GM12878 (cell line): ENCODE data around the gene ACHE. TPM values are rescaled to one million over a fixed set of nuclear protein-coding genes. Genes with fewer than 3 reads are reported as not detected.

Experiments used
- ATAC-seq: fragments of 200-7000 bp; cut with Tn5 transposase; 3 replicates; pipeline ENCODE4 v1.9.1; 2020; ENCODE audit warnings: mild to moderate bottlenecking, moderate library complexity
- BruUV-seq: library from RNA; stranded (reverse); fragments of 400-500 nt; replicated peaks from 2 replicates; lab custom pipeline; 2021; lab: Mats Ljungman, UMichigan
- CTCF ChIA-PET: fragments of 300-600 bp; sonication (Branson Sonifier 250); formaldehyde crosslinking; extraction: SDS; loops from one replicate; lab custom pipeline; 2021; ENCODE audit warnings: inconsistent platforms; lab: Yijun Ruan, JAX
- POLR2A ChIA-PET: fragments of 350-600 bp; formaldehyde crosslinking; extraction: SDS; loops from one replicate; lab custom pipeline; 2021; ENCODE audit warnings: inconsistent platforms; lab: Charles Lee
- RAD21 ChIA-PET: fragments of 300-600 bp; sonication (Branson Sonifier 250); formaldehyde crosslinking; loops from one replicate; lab custom pipeline; 2023; ENCODE audit warnings: antibody characterized with exemption; ENCODE audit not compliant: unreplicated experiment; lab: Charles Lee
- SMC1A ChIA-PET: fragments of 300-600 bp; sonication (Branson Sonifier 250); formaldehyde crosslinking; loops from one replicate; lab custom pipeline; 2023; ENCODE audit not compliant: unreplicated experiment, uncharacterized antibody; lab: Charles Lee
- DNase-seq: peaks from one replicate; pipeline ENCODE4 v3.0.0-alpha.2; 2011; ENCODE audit warnings: low read depth, low spot score
- FAIRE-seq: peaks from 3 replicates; lab custom pipeline; 2011; peaks lifted over from hg19 to GRCh38; lab: Jason Lieb, UNC
- H2AFZ ChIP-seq: 2 replicates; pipeline ENCODE4 v1.6.0; 2011; ENCODE audit warnings: low read depth, low read length, control low read depth; ENCODE audit not compliant: control insufficient read depth
- H3K27ac ChIP-seq: 2 replicates; pipeline ENCODE4 v1.5.1; 2011; ENCODE audit warnings: control low read depth; ENCODE audit not compliant: control insufficient read depth, insufficient read depth
- H3K27me3 ChIP-seq, 2 experiments: replicated peaks in 1 of 2; 2 replicates each; pipeline versions ENCODE4 v1.6.0 to v1.6.1; 2011; ENCODE audit warnings: low read length in 1 of 2; ENCODE audit not compliant: control insufficient read depth in 2 of 2, insufficient read depth in 2 of 2
- H3K36me3 ChIP-seq, 2 experiments: 2 replicates each; pipeline ENCODE4 v1.5.1; 2011; ENCODE audit warnings: low read length in 1 of 2; ENCODE audit not compliant: control insufficient read depth in 2 of 2, insufficient read depth in 2 of 2
- H3K4me1 ChIP-seq: 2 replicates; pipeline ENCODE4 v1.6.1; 2011; ENCODE audit warnings: mild to moderate bottlenecking, low read length, moderate library complexity, mixed read lengths; ENCODE audit not compliant: control insufficient read depth, insufficient read depth
- H3K4me2 ChIP-seq: 2 replicates; pipeline ENCODE4 v1.6.0; 2011; ENCODE audit warnings: control low read depth; ENCODE audit not compliant: control insufficient read depth, insufficient read depth
- H3K4me3 ChIP-seq: fragments of 200-600 bp; sonication (generic); 2 replicates; pipeline ENCODE4 v1.5.1; 2016
- H3K79me2 ChIP-seq: 2 replicates; pipeline ENCODE4 v1.6.0; 2011; ENCODE audit warnings: low read length; ENCODE audit not compliant: control insufficient read depth, insufficient read depth
- H3K9ac ChIP-seq: 2 replicates; pipeline ENCODE4 v1.8.0; 2011; ENCODE audit warnings: low read length, control low read depth, mixed read lengths; ENCODE audit not compliant: control insufficient read depth, insufficient read depth
- H3K9me3 ChIP-seq: replicated peaks from 3 replicates; pipeline ENCODE4 v1.5.1; 2011; ENCODE audit warnings: mild to moderate bottlenecking, low read length; ENCODE audit not compliant: control insufficient read depth, insufficient read depth
- H4K20me1 ChIP-seq: 2 replicates; pipeline ENCODE4 v1.6.0; 2011; ENCODE audit not compliant: control insufficient read depth, insufficient read depth
- ASH2L ChIP-seq: fragments of 300-600, 200-600 bp; sonication (generic); IDR thresholded peaks from 2 replicates; pipeline ENCODE4 v1.6.1; 2017; ENCODE audit warnings: low read depth, mild to moderate bottlenecking, borderline replicate concordance
- CHD1 ChIP-seq: IDR thresholded peaks from 2 replicates; pipeline ENCODE4 v1.6.1; 2012; ENCODE audit warnings: low read depth, low read length, improper control_type of control experiment
- EZH2 ChIP-seq: IDR thresholded peaks from 2 replicates; pipeline ENCODE4 v1.6.1; 2012; ENCODE audit warnings: low read depth, mild to moderate bottlenecking, control low read depth, inconsistent platforms, low read length, borderline replicate concordance; ENCODE audit not compliant: control insufficient read depth
- LARP7 ChIP-seq: fragments of 450-650 bp; IDR thresholded peaks from 2 replicates; pipeline ENCODE4 v1.6.1; 2017; ENCODE audit warnings: mild to moderate bottlenecking
- NFIC ChIP-seq: IDR thresholded peaks from 2 replicates; pipeline ENCODE4 v1.6.1; 2012; ENCODE audit warnings: low read depth, mild to moderate bottlenecking, inconsistent platforms, low read length, moderate library complexity
- RCOR1 ChIP-seq: conservative IDR thresholded peaks from 2 replicates; pipeline ENCODE4 v1.6.1; 2012; ENCODE audit warnings: low read depth, low read length, improper control_type of control experiment
- RELA ChIP-seq: fragments of 450-650 bp; IDR thresholded peaks from 2 replicates; pipeline ENCODE4 v1.8.0; 2014; ENCODE audit warnings: borderline replicate concordance; ENCODE audit not compliant: partially characterized antibody
- STAT3 ChIP-seq: IDR thresholded peaks from 2 replicates; pipeline ENCODE4 v1.6.1; 2011; ENCODE audit warnings: low read depth, low read length, improper control_type of control experiment
- USF1 ChIP-seq: IDR thresholded peaks from 2 replicates; pipeline ENCODE4 v1.6.1; 2011; ENCODE audit warnings: borderline replicate concordance, low read depth, mild to moderate bottlenecking, moderate library complexity, mixed read lengths, low read length; ENCODE audit not compliant: insufficient read depth; ENCODE audit errors: extremely low read length
- ZNF592 ChIP-seq: fragments of 450-650 bp; IDR thresholded peaks from 2 replicates; pipeline ENCODE4 v1.6.1; 2017; ENCODE audit warnings: mild to moderate bottlenecking, moderate library complexity
- WGBS: methylation state at CpG from one replicate; pipeline ENCODE4 v1.1.6; 2016; ENCODE audit warnings: low lambda C conversion rate; ENCODE audit not compliant: insufficient replicate concordance, insufficient coverage; ENCODE audit errors: missing lambda C conversion rate; 5-methylcytosine and 5-hydroxymethylcytosine counted together
- in situ Hi-C: fragments of 300-500 bp; cut with MboI; formaldehyde crosslinking; loops from 9 replicates; pipeline ENCODE4 v1.14.3; 2018; ENCODE audit warnings: mixed read lengths
- intact Hi-C: fragments of 100-400 bp; cut with micrococcal nuclease; formaldehyde crosslinking; loops from one replicate; pipeline ENCODE4 v1.14.2; 2022; ENCODE audit not compliant: unreplicated experiment
- polyA plus RNA-seq, 11 experiments: library from polyadenylated mRNA; depleted of rRNA in 4 of 11; unstranded in 6 of 11; stranded (reverse) in 5 of 11; fragments of >200 nt; fragmentation: Nextera tagmentation in 4 of 11; fragmentation: Illumina TruSeq in 1 of 11; extraction: Ambion mirVana in 4 of 11; extraction: Trizol in 1 of 11; gene quantifications; 1 replicate in 1 of 11; 2 replicates in 10 of 11; pipeline versions ENCODE4 v1.2.1 to v1.2.3, GENCODE V29; 2011 to 2016; ENCODE audit warnings: inconsistent platforms in 2 of 11, missing spikeins in 2 of 11, low read depth in 1 of 11
- total RNA-seq, 4 experiments: library from RNA; depleted of rRNA in 3 of 4; stranded (reverse); fragments of >200 nt in 3 of 4; fragmentation: Illumina TruSeq in 1 of 4; extraction: Trizol in 1 of 4; gene quantifications; 2 replicates each; pipeline versions ENCODE4 v1.2.1 to v1.2.3, GENCODE V29; 2013 to 2021
- TF ChIP-seq, protein P1 (sequence below): fragments of 450-650 bp; formaldehyde crosslinking; IDR thresholded peaks from 2 replicates; pipeline ENCODE4 v1.5.0; 2022; ENCODE audit warnings: mild to moderate bottlenecking, missing genetic modification characterization
- TF ChIP-seq, protein P2 (sequence below): IDR thresholded peaks from 2 replicates; pipeline ENCODE4 v1.6.1; 2011; ENCODE audit warnings: mild to moderate bottlenecking, low read depth, low read length, moderate library complexity; ENCODE audit not compliant: insufficient replicate concordance

The ACHE gene
- total and polyA plus RNA-seq, 10 of the 15 experiments (the other 5 are each of a cell fraction or from before 2014, with no cell fraction given): 0.07 to 5.1 (median 2.3) TPM; not detected in 1

- Histone ChIP-seq H2AFZ (no peak overlapping the region), H3K4me2 (no peak overlapping the region), H3K79me2 (no peaks in the 10 kb centered on the region), H3K4me3 (no peak overlapping the region), H3K4me1 (peaks cover 2% of the 10 kb centered on the region; the same call in 1 of the 2 replicates), H3K36me3 (no peaks in the 10 kb centered on the region), H3K9me3 (no peaks in the 10 kb centered on the region), H4K20me1 (no peaks in the 10 kb centered on the region), H3K9ac (no peak overlapping the region), H3K27ac (no peak overlapping the region), H3K27me3 (no peaks in the 10 kb centered on the region)
- no TSS peak for BruUV-seq
- intact Hi-C loops: no loop called here
- 80% methylated on average over 4 of the region's 4 CpGs for WGBS
- ChIA-PET RAD21 (no interaction called here), POLR2A (interaction anchor here (0.7 kb wide), 1 partner anchor 24 kb away, joined by 5 read pairs; no protein-coding TSS in a partner anchor), SMC1A (no interaction called here), CTCF (interaction anchor here (7.7 kb wide), 1 partner anchor 45 kb away, joined by 238 read pairs; no protein-coding TSS in a partner anchor)
- DNase-seq (no peak), ATAC-seq (no peak), FAIRE-seq (no peak)
- TF ChIP-seq ZNF592: no peak
- TF ChIP-seq USF1: no peak
- TF ChIP-seq RELA: no peak
- TF ChIP-seq STAT3: no peak
- TF ChIP-seq NFIC: no peak
- TF ChIP-seq ASH2L: no peak
- TF ChIP-seq, protein P1, sequence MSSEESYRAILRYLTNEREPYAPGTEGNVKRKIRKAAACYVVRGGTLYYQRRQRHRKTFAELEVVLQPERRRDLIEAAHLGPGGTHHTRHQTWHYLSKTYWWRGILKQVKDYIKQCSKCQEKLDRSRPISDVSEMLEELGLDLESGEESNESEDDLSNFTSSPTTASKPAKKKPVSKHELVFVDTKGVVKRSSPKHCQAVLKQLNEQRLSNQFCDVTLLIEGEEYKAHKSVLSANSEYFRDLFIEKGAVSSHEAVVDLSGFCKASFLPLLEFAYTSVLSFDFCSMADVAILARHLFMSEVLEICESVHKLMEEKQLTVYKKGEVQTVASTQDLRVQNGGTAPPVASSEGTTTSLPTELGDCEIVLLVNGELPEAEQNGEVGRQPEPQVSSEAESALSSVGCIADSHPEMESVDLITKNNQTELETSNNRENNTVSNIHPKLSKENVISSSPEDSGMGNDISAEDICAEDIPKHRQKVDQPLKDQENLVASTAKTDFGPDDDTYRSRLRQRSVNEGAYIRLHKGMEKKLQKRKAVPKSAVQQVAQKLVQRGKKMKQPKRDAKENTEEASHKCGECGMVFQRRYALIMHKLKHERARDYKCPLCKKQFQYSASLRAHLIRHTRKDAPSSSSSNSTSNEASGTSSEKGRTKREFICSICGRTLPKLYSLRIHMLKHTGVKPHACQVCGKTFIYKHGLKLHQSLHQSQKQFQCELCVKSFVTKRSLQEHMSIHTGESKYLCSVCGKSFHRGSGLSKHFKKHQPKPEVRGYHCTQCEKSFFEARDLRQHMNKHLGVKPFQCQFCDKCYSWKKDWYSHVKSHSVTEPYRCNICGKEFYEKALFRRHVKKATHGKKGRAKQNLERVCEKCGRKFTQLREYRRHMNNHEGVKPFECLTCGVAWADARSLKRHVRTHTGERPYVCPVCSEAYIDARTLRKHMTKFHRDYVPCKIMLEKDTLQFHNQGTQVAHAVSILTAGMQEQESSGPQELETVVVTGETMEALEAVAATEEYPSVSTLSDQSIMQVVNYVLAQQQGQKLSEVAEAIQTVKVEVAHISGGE (CRISPR knock-in tag): no peak
- no peak for TF ChIP-seq EZH2
- no peak for TF ChIP-seq RCOR1
- no peak for TF ChIP-seq LARP7
- TF ChIP-seq, protein P2, sequence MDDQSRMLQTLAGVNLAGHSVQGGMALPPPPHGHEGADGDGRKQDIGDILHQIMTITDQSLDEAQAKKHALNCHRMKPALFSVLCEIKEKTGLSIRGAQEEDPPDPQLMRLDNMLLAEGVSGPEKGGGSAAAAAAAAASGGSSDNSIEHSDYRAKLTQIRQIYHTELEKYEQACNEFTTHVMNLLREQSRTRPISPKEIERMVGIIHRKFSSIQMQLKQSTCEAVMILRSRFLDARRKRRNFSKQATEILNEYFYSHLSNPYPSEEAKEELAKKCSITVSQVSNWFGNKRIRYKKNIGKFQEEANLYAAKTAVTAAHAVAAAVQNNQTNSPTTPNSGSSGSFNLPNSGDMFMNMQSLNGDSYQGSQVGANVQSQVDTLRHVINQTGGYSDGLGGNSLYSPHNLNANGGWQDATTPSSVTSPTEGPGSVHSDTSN: no peak
- TF ChIP-seq CHD1: no peak
- in situ Hi-C loops: no loop called here
These were observed 48.3 kb downstream of the ACHE start for GRCh38 chr7:100847360-100847759.
